GM23338 (cell line): ENCODE measurements around the gene SIPA1.

Experiments used
- CREB1 ChIP-seq: fragments of 250-450 bp; sonication (Bioruptor Pico); IDR thresholded peaks from 2 replicates; pipeline ENCODE4 v1.5.0; 2020; ENCODE audit warnings: low read depth, mild to moderate bottlenecking, moderate library complexity
- ZNF331 ChIP-seq: fragments of 250-450 bp; sonication (Bioruptor Pico); IDR thresholded peaks from 2 replicates; pipeline ENCODE4 v1.5.0; 2020; ENCODE audit warnings: low read depth, mild to moderate bottlenecking, moderate library complexity

DNA sequence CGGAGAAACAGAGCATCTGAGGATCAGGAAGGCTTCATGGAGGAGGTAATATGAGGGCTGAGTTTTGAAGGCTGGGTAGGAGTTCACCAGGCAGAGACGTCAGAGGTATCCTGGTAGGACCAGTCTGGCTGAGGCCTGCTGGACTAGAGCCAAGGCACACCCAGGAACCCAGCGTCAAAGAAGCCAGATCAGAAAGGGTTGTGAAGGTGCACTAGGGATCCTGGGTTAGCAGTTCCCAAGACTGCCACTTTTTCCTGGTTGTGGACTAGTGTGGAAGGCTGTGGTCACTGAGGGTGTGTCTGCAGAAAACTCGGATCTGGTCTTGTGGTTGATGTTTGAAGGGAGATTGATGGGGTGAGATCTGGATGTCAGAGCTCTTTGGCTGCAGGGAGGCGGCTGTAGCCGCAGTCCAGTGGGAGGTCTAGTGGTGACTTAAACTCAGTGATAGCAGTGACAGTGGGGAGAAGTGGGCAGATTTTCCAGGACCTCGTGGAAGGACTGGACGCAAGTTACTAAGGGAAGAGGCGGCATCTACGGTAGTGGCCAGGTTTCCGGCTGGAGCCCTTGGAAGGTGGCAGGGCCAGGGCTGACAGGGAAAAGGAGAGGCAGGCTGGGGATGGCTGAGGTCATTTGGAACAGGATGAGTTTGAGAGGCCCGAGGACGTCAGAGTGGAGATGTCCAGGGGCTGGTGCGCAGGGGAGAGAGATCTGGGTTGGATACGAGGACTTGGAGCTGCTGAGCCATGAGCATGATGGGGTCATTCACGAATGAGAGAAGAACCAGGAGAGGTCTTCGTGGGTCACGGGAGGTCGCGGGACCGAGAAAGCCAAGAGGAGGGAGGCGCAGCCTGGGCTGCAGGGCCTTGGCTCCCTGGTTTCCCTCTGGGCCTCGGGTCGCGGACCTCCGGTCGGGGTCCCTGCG, 13.9 kb downstream of the SIPA1 start:
- TF ChIP-seq ZNF331 (CRISPR knock-in tag) (no peak), CREB1 (no peak)
